GM13976 (cell line): ENCODE results near the gene COMT.

Experiments
- DNase-seq: peaks from one replicate; pipeline ENCODE4 v3.0.0; 2012; ENCODE audit warnings: low spot score
- in situ Hi-C: fragments of 300-500 bp; cut with MboI; formaldehyde crosslinking; loops from one replicate; pipeline ENCODE4 v1.12.0; 2022; ENCODE audit warnings: low sequenced_read_pairs, mixed read lengths, inconsistent platforms; ENCODE audit not compliant: unreplicated experiment
- TF ChIP-seq, protein P1 (sequence below): IDR thresholded peaks from 2 replicates; pipeline ENCODE4 v1.5.1; 2012; ENCODE audit warnings: borderline replicate concordance, mild to moderate bottlenecking; ENCODE audit not compliant: insufficient read depth; ENCODE audit errors: extremely low read depth, missing control alignments, control extremely low read depth

Gene COMT

DNA sequence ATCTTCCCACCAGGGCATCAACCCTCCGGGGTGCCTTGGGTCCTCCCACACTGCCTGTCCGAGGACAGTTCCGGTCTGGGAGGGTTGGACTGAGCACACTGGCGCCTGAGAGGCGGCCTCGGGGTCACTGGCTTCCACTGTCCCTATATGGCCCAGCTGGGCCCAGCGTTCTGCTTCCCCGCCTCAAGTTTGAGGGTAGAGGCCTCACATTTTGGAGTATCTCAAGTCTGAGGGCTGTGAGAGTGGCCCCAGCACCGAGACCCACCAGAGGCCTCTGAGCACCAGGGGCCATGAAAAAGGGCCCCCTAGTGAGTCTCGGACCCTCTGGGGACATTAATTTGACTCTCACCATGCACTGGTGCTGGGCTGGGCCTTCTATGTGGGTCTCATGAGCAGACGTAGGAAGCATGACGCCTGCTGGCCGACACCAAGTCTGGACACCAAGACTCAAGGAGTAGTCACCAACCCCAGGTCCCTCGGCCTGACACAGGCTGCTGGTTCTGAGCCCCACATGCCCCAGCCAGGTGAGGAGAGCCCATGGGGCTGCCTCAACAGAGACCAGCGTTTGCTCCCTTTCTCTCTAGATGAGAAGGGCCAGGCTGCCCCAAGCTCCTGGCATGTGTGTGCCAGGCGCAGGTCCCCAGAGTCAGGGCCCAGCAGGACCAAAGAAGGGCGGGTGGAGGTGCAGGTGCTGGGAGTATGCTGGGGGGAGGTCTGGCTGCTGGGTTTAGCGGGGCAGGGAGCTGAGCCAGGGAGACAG lies 47.6 kb downstream of the COMT start:
- TF ChIP-seq, protein P1, sequence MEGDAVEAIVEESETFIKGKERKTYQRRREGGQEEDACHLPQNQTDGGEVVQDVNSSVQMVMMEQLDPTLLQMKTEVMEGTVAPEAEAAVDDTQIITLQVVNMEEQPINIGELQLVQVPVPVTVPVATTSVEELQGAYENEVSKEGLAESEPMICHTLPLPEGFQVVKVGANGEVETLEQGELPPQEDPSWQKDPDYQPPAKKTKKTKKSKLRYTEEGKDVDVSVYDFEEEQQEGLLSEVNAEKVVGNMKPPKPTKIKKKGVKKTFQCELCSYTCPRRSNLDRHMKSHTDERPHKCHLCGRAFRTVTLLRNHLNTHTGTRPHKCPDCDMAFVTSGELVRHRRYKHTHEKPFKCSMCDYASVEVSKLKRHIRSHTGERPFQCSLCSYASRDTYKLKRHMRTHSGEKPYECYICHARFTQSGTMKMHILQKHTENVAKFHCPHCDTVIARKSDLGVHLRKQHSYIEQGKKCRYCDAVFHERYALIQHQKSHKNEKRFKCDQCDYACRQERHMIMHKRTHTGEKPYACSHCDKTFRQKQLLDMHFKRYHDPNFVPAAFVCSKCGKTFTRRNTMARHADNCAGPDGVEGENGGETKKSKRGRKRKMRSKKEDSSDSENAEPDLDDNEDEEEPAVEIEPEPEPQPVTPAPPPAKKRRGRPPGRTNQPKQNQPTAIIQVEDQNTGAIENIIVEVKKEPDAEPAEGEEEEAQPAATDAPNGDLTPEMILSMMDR, result no peak
- DNase-seq, result no peak
- in situ Hi-C loops, result no loop called here

DNA sequence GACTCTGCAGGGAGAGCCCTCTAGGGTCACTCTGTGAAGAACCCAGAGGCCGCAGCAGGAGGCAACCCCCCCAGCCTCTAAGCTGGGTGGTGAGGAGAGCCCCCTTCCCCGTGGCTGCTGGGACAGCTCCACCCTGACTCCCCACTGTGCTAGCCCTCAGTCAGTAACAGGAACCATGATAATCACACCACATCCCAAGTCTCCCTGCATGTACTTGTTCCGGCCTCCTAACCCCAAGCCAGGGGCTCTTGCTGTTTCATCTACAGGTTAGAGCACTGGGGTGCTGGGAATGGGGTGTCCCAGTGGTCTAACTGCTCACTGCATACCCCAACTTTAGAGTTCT lies 48.1 kb downstream of the COMT start:
- in situ Hi-C loops, result no loop called here
- TF ChIP-seq, protein P1, result no peak
- DNase-seq, result no peak

DNA sequence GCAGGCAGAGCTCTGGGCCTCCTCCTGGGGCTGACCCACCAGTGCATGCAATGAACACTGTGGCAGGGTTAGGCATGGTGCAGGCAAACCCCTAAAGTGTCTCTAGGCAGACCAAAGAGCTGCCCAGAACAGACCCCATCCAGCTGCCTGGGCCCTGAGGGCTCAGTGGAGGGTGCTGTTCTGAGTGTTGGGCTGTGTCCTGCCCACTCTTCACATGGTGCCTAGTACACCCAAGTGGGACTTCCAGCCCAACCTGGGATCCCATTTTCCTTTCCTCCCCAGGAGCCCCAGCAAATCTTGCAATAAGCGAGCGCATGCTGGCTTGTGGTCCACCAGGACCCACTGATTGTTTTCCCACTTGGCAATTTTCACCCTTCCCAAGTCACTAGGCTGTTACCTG lies 48.6 kb downstream of the COMT start:
- TF ChIP-seq, protein P1, result no peak
- DNase-seq, result no peak
- in situ Hi-C loops, result no loop called here

DNA sequence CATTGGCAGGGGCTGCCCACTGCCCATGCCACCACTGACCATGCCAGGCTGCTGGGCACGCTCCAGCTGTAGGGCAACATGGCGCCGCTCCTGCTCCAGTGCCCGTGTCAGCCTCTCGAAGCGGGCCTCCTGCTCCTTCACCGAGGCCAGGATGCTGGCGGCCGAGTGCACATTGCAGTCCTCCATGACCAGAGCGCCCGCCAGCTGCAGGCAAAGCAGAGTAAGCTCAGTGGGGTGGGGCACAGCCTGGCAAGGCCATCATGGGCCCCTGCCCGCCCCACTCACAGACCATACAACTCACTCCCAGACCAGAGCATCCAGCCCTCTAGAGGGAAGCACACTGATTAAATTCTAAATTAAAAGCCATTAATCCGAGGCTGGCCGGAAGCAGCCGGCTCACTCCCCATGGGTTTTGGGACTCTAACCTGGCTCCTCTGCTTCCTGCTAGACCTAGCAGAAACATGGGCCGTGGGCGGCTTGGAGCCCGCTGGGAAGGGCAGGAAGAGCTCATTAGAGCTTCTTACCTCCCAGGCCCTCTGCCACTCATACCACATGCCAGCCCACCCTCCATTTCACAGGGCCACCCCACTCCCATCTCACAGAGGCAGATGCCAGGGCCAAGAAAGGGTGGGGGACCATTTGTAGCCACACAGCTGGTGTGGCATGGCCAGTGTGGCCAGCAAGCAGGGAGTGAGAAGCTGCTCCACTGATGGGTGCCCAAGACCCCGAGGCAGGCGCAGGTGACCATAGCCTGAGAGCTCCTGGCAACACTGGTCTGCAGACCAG lies 49.2 kb downstream of the COMT start:
- no peak for DNase-seq
- in situ Hi-C loops, result no loop called here
- TF ChIP-seq, protein P1, result no peak

DNA sequence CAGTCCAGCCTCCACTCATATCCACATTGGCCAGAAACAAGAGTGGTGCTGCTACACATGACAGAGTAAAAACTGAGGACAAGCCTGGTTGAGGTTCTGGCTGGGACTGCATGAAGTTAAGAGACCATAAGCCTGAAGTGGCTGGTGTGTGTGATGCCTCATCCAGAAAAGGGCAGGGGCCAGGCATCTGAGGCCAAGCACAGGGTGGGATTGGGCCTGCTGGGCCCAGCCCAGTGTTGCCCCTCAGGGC lies 49.7 kb downstream of the COMT start:
- no peak for DNase-seq
- in situ Hi-C loops, result no loop called here
- TF ChIP-seq, protein P1, result no peak

DNA sequence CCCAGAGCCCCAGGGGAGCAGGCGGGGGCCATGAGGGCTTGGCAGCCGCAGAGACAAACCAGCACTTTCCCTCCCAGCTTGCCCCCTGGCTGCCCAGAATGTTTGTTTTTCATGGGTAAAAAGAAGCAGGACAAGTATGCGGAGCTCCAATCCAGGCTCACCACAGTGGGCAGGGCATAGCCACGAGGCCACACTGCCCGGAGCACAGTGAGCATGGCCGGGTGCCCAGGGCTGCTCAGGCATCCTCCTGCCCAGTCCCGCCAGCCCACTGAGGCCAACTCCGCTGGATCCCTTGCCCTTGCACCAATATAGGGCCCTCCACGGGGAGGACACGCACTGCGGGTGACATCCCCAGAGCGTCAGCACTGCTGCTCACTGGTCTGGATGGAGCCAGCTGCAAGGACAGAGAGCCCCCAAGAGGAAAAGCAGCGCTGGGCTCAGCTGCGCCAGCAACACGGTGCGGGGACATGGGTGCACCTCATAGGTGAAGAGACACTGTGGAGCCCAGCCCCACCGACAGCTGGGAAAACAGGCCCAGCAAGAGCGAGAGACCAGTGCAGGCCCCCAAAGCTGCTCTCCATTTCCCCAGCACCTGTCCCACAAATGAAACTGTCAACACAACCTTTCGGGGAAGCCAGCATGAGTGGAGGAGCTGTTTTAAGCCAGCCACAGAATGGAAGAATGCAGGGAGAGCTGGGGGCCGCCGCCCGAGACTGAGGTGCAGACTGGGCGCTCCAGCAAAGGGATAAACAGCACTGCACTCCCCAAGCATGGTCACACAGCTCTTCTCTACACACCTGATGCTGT lies 50.3 kb downstream of the COMT start:
- DNase-seq, result no peak
- TF ChIP-seq, protein P1, result no peak

More for the DNA sequence above, 50.3 kb downstream of the COMT start:
- in situ Hi-C loops, result no loop called here
